Esophagus muscularis mucosa (tissue), 4 donors: Measurements from ENCODE around the gene KIF2B. TPM values are rescaled to one million over a fixed set of nuclear protein-coding genes. Genes with fewer than 3 reads are reported as not detected.
"Not testable (repeated sequence)": the region's sequence is repeated elsewhere in the genome, so short reads cannot be mapped to it uniquely, and the experiment has no call there.

Experiments
- DNase-seq: peaks from one replicate; pipeline ENCODE4 v3.0.0-alpha.2; 2017; ENCODE audit errors: extremely low spot score
- H3K27ac ChIP-seq, 4 donors: fragments of 200-600 bp; sonication (generic); replicated peaks in 1 of 4; 1 replicate in 3 of 4; 2 replicates in 1 of 4; pipeline ENCODE4 v1.5.1; 2016 to 2019; ENCODE audit warnings: mild to moderate bottlenecking in 1 of 4
- H3K27me3 ChIP-seq, 4 donors: fragments of 200-600 bp; sonication (generic); one replicate each; pipeline versions ENCODE4 v1.5.1 to v1.6.0; 2016 to 2019
- H3K36me3 ChIP-seq, 4 donors: fragments of 200-600 bp; sonication (generic); one replicate each; pipeline ENCODE4 v1.5.1; 2016 to 2019
- H3K4me1 ChIP-seq, 4 donors: fragments of 200-600 bp; sonication (generic); one replicate each; pipeline ENCODE4 v1.5.1; 2016 to 2019
- H3K4me3 ChIP-seq, 4 donors: fragments of 200-600 bp; sonication (generic); 1 replicate in 2 of 4; 2 replicates in 2 of 4; pipeline ENCODE4 v1.5.1; 2016 to 2019; ENCODE audit warnings: mild to moderate bottlenecking in 4 of 4, moderate library complexity in 1 of 4
- H3K9me3 ChIP-seq, 4 donors: fragments of 200-600 bp; sonication (generic); 1 replicate in 3 of 4; 2 replicates in 1 of 4; pipeline ENCODE4 v1.5.1; 2016 to 2019
- EP300 ChIP-seq: sonication (generic); formaldehyde crosslinking; IDR thresholded peaks from one replicate; pipeline ENCODE4 v1.6.1; 2017; ENCODE audit warnings: antibody characterized with exemption
- POLR2A ChIP-seq: fragments of 450-650 bp; IDR thresholded peaks from one replicate; pipeline ENCODE4 v1.6.1; 2017; ENCODE audit warnings: antibody characterized with exemption, moderate library complexity, mild to moderate bottlenecking, low read depth
- POLR2AphosphoS5 ChIP-seq, 2 donors: sonication (generic); formaldehyde crosslinking; IDR thresholded peaks; one replicate each; pipeline ENCODE4 v1.6.1; 2017; ENCODE audit warnings: antibody characterized with exemption in 2 of 2
- whole genome bisulfite sequencing: methylation state at CpG from one replicate; pipeline ENCODE4 v1.1.5; 2018; 5-methylcytosine and 5-hydroxymethylcytosine counted together
- intact Hi-C: fragments of 100-400 bp; cut with DNase I; formaldehyde crosslinking; loops from one replicate; pipeline ENCODE4 v1.15.1; 2023
- total RNA-seq, 4 donors: library from RNA; depleted of rRNA; stranded (reverse); fragments of >200 nt; gene quantifications; one replicate each; pipeline versions ENCODE4 v1.1.0 to v1.2.1, GENCODE V29; 2016
- TF ChIP-seq, protein P1 (sequence below), 3 experiments: fragments of 200-600 bp in 2 of 3; fragments of 450-650 bp in 1 of 3; sonication (generic) in 2 of 3; IDR thresholded peaks; one replicate each; pipeline ENCODE4 v1.5.1; 2017 to 2019; ENCODE audit warnings: antibody characterized with exemption in 3 of 3, mild to moderate bottlenecking in 2 of 3, moderate library complexity in 1 of 3

Gene KIF2B
- total RNA-seq, 4 donors from 2014 or later: not detected

DNA sequence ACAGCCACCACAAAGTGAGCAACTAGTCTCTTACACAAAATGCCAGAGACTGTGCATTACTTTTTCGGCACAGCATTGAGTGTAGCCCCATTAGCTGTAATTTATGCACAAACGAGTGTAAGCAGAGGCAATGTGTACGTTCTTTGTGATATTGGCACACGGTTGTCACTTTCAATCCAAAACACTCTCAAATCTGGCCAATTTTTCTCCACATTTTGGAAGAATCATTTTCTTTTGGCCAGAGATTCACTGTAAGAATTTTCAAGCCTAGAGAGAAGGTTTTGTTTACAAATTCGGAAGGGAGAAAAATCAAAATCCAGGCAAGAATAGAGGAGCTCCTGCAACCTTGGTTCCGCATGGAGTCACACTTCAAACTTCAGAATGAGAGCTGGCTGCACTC is 15.4 kb upstream of the KIF2B start:
- Histone ChIP-seq H3K9me3 (no peaks in the 10 kb centered on the region), H3K27ac (no peak overlapping the region), H3K4me3 (no peak overlapping the region), H3K4me1 (no peaks in the 10 kb centered on the region), H3K27me3 (no peaks in the 10 kb centered on the region), H3K36me3 (no peaks in the 10 kb centered on the region)
- intact Hi-C loops: no loop called here
- WGBS: 79% methylated on average over 6 of the region's 6 CpGs
- TF ChIP-seq POLR2A: no peak
- no peak for TF ChIP-seq POLR2AphosphoS5 (IDR thresholded peaks at IDR 0.05)
- TF ChIP-seq, protein P1, sequence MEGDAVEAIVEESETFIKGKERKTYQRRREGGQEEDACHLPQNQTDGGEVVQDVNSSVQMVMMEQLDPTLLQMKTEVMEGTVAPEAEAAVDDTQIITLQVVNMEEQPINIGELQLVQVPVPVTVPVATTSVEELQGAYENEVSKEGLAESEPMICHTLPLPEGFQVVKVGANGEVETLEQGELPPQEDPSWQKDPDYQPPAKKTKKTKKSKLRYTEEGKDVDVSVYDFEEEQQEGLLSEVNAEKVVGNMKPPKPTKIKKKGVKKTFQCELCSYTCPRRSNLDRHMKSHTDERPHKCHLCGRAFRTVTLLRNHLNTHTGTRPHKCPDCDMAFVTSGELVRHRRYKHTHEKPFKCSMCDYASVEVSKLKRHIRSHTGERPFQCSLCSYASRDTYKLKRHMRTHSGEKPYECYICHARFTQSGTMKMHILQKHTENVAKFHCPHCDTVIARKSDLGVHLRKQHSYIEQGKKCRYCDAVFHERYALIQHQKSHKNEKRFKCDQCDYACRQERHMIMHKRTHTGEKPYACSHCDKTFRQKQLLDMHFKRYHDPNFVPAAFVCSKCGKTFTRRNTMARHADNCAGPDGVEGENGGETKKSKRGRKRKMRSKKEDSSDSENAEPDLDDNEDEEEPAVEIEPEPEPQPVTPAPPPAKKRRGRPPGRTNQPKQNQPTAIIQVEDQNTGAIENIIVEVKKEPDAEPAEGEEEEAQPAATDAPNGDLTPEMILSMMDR (IDR thresholded peaks at IDR 0.05): no peak
- no peak for TF ChIP-seq EP300
- no peak for DNase-seq

DNA sequence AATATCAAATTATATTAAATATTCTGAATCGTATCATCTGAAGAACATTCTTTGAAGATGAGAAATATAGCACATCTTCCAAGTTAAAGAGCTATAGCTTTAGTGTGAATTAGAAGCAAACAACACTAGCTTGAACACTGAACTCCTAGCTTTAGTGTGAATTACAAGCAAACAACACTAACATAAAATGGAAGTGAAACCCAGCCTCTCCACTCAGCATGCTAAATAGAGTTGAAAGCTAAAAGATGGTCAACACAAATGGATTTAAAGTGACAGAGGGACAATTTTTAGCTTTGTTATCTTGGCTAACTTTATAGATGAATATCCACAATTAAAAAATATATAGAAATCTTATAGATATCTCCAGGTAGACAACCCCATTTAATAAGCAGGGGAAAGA is 4.5 kb upstream of the KIF2B start:
- no peaks in the 10 kb centered on the region for H3K36me3 ChIP-seq
- H3K4me3 ChIP-seq: no peak overlapping the region
- 68% methylated on average over 1 of the region's 1 CpG for WGBS
- no peaks in the 10 kb centered on the region for H3K9me3 ChIP-seq
- no peaks in the 10 kb centered on the region for H3K4me1 ChIP-seq
- TF ChIP-seq POLR2AphosphoS5 (IDR thresholded peaks at IDR 0.05) (no peak), EP300 (no peak), POLR2A (no peak)
- TF ChIP-seq, protein P1 (IDR thresholded peaks at IDR 0.05): no peak
- H3K27me3 ChIP-seq: no peaks in the 10 kb centered on the region
- intact Hi-C loops: no loop called here
- H3K27ac ChIP-seq: no peak overlapping the region
- no peak for DNase-seq

DNA sequence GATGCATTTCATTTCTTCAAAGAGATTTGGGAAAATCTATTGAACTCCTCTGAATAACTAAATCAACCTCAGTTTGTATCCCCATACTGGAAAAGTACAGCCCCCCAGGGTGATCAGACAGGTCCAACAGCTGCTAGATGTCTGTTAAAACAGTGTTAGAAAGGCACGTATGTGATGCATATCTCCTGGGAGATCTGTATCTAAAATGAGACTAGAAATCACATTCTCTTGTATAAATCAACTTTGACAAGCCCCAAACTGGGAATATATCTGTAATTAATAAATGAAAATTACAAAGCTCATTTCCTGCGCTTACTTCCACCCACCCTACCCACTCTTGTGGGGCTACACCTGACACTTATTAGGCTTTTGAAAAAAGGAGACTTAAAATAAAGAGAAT is 3.8 kb upstream of the KIF2B start:
- 50% methylated on average over 2 of the region's 2 CpGs for WGBS
- no peaks in the 10 kb centered on the region for H3K27me3 ChIP-seq
- no peak for DNase-seq
- TF ChIP-seq, protein P1 (IDR thresholded peaks at IDR 0.05): no peak
- TF ChIP-seq EP300: no peak
- TF ChIP-seq POLR2A: no peak
- no peak for TF ChIP-seq POLR2AphosphoS5 (IDR thresholded peaks at IDR 0.05)
- H3K4me1 ChIP-seq: no peaks in the 10 kb centered on the region
- no peaks in the 10 kb centered on the region for H3K36me3 ChIP-seq
- no peak overlapping the region for H3K4me3 ChIP-seq
- H3K9me3 ChIP-seq: no peaks in the 10 kb centered on the region
- intact Hi-C loops: no loop called here
- H3K27ac ChIP-seq: no peak overlapping the region

DNA sequence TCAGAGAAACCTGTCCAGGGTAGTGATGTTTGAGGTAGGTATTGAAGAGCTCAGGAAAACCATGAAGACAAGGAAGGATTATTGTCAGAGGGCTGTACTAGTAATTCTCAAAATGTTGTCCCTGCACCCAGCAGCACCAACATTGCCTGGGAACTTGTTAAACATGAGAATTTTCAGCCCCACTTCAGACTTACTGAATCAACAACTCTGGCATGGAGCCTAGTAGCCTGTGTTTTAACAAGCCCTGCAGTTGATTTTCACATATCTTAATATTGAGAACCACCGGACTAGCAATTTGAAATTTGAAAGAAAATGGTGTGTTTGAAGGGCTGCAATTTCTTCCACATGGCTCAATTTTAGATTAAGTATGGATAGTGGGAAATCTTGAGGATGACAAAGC is 2.8 kb upstream of the KIF2B start:
- Histone ChIP-seq H3K27me3 (no peaks in the 10 kb centered on the region), H3K27ac (no peak overlapping the region), H3K4me1 (no peaks in the 10 kb centered on the region), H3K36me3 (no peaks in the 10 kb centered on the region), H3K9me3 (no peaks in the 10 kb centered on the region), H3K4me3 (no peak overlapping the region)
- WGBS: 82% methylated on average over 1 of the region's 1 CpG
- no peak for DNase-seq
- no peak for TF ChIP-seq POLR2A
- TF ChIP-seq POLR2AphosphoS5 (IDR thresholded peaks at IDR 0.05): no peak
- no peak for TF ChIP-seq EP300
- TF ChIP-seq, protein P1 (IDR thresholded peaks at IDR 0.05): no peak
- intact Hi-C loops: no loop called here

DNA sequence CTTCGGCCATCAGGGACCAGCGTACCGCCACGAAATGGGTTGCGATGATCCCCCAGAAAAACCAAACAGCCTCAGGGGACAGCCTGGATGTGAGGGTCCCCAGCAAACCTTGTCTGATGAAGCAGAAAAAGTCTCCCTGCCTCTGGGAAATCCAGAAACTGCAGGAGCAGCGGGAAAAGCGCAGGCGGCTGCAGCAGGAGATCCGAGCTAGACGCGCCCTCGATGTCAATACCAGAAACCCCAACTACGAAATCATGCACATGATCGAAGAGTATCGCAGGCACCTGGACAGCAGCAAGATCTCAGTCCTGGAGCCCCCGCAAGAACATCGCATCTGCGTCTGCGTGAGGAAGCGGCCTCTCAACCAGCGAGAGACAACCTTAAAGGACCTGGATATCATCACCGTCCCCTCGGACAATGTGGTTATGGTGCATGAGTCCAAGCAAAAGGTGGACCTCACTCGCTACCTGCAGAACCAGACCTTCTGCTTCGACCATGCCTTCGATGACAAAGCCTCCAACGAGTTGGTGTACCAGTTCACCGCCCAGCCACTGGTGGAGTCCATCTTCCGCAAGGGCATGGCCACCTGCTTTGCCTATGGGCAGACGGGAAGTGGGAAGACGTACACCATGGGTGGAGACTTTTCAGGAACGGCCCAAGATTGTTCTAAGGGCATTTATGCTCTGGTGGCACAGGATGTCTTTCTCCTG is 769 bp downstream of the KIF2B start:
- DNase-seq: no peak
- H3K36me3 ChIP-seq: no peaks in the 10 kb centered on the region
- 93% methylated on average over 32 of the region's 32 CpGs for WGBS
- H3K4me3 ChIP-seq: no peak overlapping the region
- H3K27ac ChIP-seq: no peak overlapping the region
- intact Hi-C loops: no loop called here
- TF ChIP-seq EP300: no peak
- TF ChIP-seq, protein P1 (IDR thresholded peaks at IDR 0.05): no peak
- TF ChIP-seq POLR2A: no peak
- no peak for TF ChIP-seq POLR2AphosphoS5 (IDR thresholded peaks at IDR 0.05)
- no peaks in the 10 kb centered on the region for H3K9me3 ChIP-seq
- H3K4me1 ChIP-seq: no peaks in the 10 kb centered on the region
- no peaks in the 10 kb centered on the region for H3K27me3 ChIP-seq

DNA sequence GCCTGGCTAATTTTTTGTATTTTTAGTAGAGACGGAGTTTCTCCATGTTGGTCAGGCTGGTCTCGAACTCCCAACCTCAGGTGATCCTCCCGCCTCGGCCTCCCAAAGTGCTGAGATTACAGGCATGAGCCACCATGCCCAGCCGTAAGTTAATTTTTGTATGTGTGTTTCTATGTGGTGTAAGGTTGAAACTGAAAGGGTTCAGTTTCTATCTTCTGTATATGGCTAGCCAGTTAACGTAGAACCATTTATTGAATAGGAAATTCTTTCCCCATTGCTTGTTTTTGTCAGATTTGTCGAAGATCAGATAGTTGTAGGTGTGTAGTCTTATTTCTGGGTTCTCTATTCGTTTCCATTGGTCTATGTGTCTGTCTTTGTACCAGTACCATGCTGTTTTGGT is 12.0 kb downstream of the KIF2B start:
- H3K9me3 ChIP-seq, H3K4me3 ChIP-seq, intact Hi-C loops, H3K27me3 ChIP-seq, DNase-seq, H3K4me1 ChIP-seq, H3K27ac ChIP-seq, H3K36me3 ChIP-seq: not testable (repeated sequence)
- 79% methylated on average over 8 of the region's 8 CpGs for whole genome bisulfite sequencing
